DMS114 treated with DMSO at 0.1 percent for 48 hours (cell line): ENCODE measurements around the gene GLRX5.
"Not testable (repeated sequence)": the region's sequence is repeated elsewhere in the genome, so short reads cannot be mapped to it uniquely, and the experiment has no call there.

Experiments used
- DNase-seq: peaks from one replicate; lab custom pipeline; 2025; ENCODE audit not compliant: unreplicated experiment; lab: John Stamatoyannopoulos, UW

The GLRX5 gene

GRCh38 chr14:95549656-95550585, 15.1 kb downstream of the GLRX5 start:
- DNase-seq, result no peak

GRCh38 chr14:95551435-95551834, 16.6 kb downstream of the GLRX5 start:
- DNase-seq, result no peak

- DNase-seq, result no peak
These were observed 18.3 kb downstream of the GLRX5 start for GRCh38 chr14:95553141-95553540.

- DNase-seq, result no peak
These were observed 20.2 kb downstream of the GLRX5 start for GRCh38 chr14:95555053-95555452.

GRCh38 chr14:95557291-95557690, 22.4 kb downstream of the GLRX5 start:
- no peak for DNase-seq

- no peak for DNase-seq
These were observed 23.0 kb downstream of the GLRX5 start for GRCh38 chr14:95557832-95558231.

- DNase-seq, result no peak
These were observed 24.4 kb downstream of the GLRX5 start for GRCh38 chr14:95559203-95559602.

- DNase-seq, result peak; percentile 66
These were observed 26.2 kb downstream of the GLRX5 start for GRCh38 chr14:95561001-95561412.

GRCh38 chr14:95562892-95563685, 28.2 kb downstream of the GLRX5 start:
- DNase-seq, result no peak

GRCh38 chr14:95564060-95564459, 29.2 kb downstream of the GLRX5 start:
- DNase-seq, result no peak

- no peak for DNase-seq
These were observed 34.6 kb downstream of the GLRX5 start for GRCh38 chr14:95569440-95569839.

- no peak for DNase-seq
These were observed 38.5 kb downstream of the GLRX5 start for GRCh38 chr14:95573313-95573712.

- no peak for DNase-seq
These were observed 41.1 kb downstream of the GLRX5 start for GRCh38 chr14:95575840-95576473.

- DNase-seq, result no peak
These were observed 42.4 kb downstream of the GLRX5 start for GRCh38 chr14:95577067-95577800.

GRCh38 chr14:95577870-95578269, 43.0 kb downstream of the GLRX5 start:
- DNase-seq, result no peak

GRCh38 chr14:95583836-95584617, 49.2 kb downstream of the GLRX5 start:
- DNase-seq, result not testable (repeated sequence)

GRCh38 chr14:95585953-95586620, 51.2 kb downstream of the GLRX5 start:
- DNase-seq, result no peak

- not testable (repeated sequence) for DNase-seq
These were observed 56.3 kb downstream of the GLRX5 start for GRCh38 chr14:95591182-95591581.
